Stimulated activated CD8-positive, alpha-beta memory T cell treated with anti-CD3 and anti-CD28 coated beads, Interleukin-7, amount 100 ng/mL, for 4 hours (primary cell): Measurements from ENCODE around the gene PARG.
"Not testable (repeated sequence)": the region's sequence is repeated elsewhere in the genome, so short reads cannot be mapped to it uniquely, and the experiment has no call there.

Experiments used
- DNase-seq, 2 donors: peaks; one replicate each; pipeline ENCODE4 v3.0.0-alpha.2; 2020; ENCODE audit warnings: low read depth in 2 of 2

The PARG gene

GRCh38 chr10:49903829-49904228 is 38.0 kb downstream of the PARG start:
- DNase-seq = not testable (repeated sequence)

GRCh38 chr10:49900406-49900805 is 41.4 kb downstream of the PARG start:
- not testable (repeated sequence) for DNase-seq

GRCh38 chr10:49899999-49900398 is 41.8 kb downstream of the PARG start:
- DNase-seq = not testable (repeated sequence)

- DNase-seq = not testable (repeated sequence)
Measured at GRCh38 chr10:49890025-49890424, 51.8 kb downstream of the PARG start.

- DNase-seq = not testable (repeated sequence)
Measured at GRCh38 chr10:49884739-49885331, 57.0 kb downstream of the PARG start.

GRCh38 chr10:49883852-49884251 is 58.0 kb downstream of the PARG start:
- DNase-seq = not testable (repeated sequence)

- not testable (repeated sequence) for DNase-seq
Measured at GRCh38 chr10:49882327-49882726, 59.5 kb downstream of the PARG start.

GRCh38 chr10:49872740-49873139 is 69.1 kb downstream of the PARG start:
- not testable (repeated sequence) for DNase-seq

GRCh38 chr10:49871462-49871861 is 70.4 kb downstream of the PARG start:
- DNase-seq = not testable (repeated sequence)

- not testable (repeated sequence) for DNase-seq
Measured at GRCh38 chr10:49859933-49860332, 81.9 kb downstream of the PARG start.

- DNase-seq = not testable (repeated sequence)
Measured at GRCh38 chr10:49858697-49859382, 83.0 kb downstream of the PARG start.

- not testable (repeated sequence) for DNase-seq
Measured at GRCh38 chr10:49849520-49849919, 92.3 kb downstream of the PARG start.

- no peak for DNase-seq
Measured at GRCh38 chr10:49844775-49845595, 96.8 kb downstream of the PARG start.

- not testable (repeated sequence) for DNase-seq
Measured at GRCh38 chr10:49842333-49842628, 99.5 kb downstream of the PARG start.

- no peak for DNase-seq
Measured at GRCh38 chr10:49841615-49842332, 100.1 kb downstream of the PARG start.

GRCh38 chr10:49837685-49838084 is 104.1 kb downstream of the PARG start:
- no peak for DNase-seq

- DNase-seq = no peak
Measured at GRCh38 chr10:49837051-49837478, 104.8 kb downstream of the PARG start.

- DNase-seq = no peak
Measured at GRCh38 chr10:49834976-49835375, 106.9 kb downstream of the PARG start.

- no peak for DNase-seq
Measured at GRCh38 chr10:49834201-49834600, 107.6 kb downstream of the PARG start.

GRCh38 chr10:49833168-49833567 is 108.7 kb downstream of the PARG start:
- no peak for DNase-seq

- no peak for DNase-seq
Measured at GRCh38 chr10:49831352-49832035, 110.3 kb downstream of the PARG start.
